ENCODE measurements around the gene TNRC6A.
"Not testable (repeated sequence)": the region's sequence is repeated elsewhere in the genome, so short reads cannot be mapped to it uniquely, and the experiment has no call there.

Gene TNRC6A

GRCh38 chr16:24699151-24699723 lies 30.2 kb upstream of the TNRC6A start:
- in situ Hi-C loops (cut with HindIII; ENCODE audit: low pct_unique_long_range_greater_than_20kb, low sequenced_read_pairs) = no loop called here
- TF ChIP-seq JUND (IDR thresholded peaks at IDR 0.05; ENCODE audit: low read depth) = no peak
- no peak for DNase-seq (ENCODE audit: low read depth in 1 of 2, low spot score in 1 of 2)

GRCh38 chr16:24700549-24701392 lies 28.7 kb upstream of the TNRC6A start:
- TF ChIP-seq JUND (IDR thresholded peaks at IDR 0.05; ENCODE audit: low read depth) = peak; percentile 97
- in situ Hi-C loops (cut with HindIII; ENCODE audit: low pct_unique_long_range_greater_than_20kb, low sequenced_read_pairs) = no loop called here
- peak; percentile 35 to 90 for DNase-seq (ENCODE audit: low read depth in 1 of 2, low spot score in 1 of 2)

- in situ Hi-C loops (cut with HindIII; ENCODE audit: low pct_unique_long_range_greater_than_20kb, low sequenced_read_pairs) = no loop called here
- no peak for DNase-seq (ENCODE audit: low read depth in 1 of 2, low spot score in 1 of 2)
- no peak for TF ChIP-seq JUND (IDR thresholded peaks at IDR 0.05; ENCODE audit: low read depth)
Measured at GRCh38 chr16:24701521-24701951, 27.9 kb upstream of the TNRC6A start.

DNA sequence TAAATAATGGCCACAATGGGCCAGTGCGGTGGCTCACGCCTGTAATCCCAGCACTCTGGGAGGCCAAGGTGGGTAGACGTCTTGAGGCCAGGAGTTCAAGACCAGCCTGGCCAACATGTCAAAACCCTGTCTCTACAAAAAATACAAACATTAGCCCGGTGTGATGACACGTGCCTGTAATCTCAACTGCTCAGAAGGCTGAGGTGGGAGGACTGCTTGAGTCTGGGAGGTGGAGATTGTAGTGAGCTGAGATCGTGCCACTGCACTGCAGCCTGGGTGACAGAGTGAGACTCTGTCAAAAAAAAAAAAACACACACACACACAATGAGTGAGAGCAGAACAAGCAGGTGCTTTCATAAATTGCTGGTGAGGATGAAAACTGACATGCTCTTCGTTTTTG lies 21.7 kb upstream of the TNRC6A start:
- in situ Hi-C loops (cut with HindIII; ENCODE audit: low pct_unique_long_range_greater_than_20kb, low sequenced_read_pairs); DNase-seq (ENCODE audit: low read depth in 1 of 2, low spot score in 1 of 2): not testable (repeated sequence)

DNA sequence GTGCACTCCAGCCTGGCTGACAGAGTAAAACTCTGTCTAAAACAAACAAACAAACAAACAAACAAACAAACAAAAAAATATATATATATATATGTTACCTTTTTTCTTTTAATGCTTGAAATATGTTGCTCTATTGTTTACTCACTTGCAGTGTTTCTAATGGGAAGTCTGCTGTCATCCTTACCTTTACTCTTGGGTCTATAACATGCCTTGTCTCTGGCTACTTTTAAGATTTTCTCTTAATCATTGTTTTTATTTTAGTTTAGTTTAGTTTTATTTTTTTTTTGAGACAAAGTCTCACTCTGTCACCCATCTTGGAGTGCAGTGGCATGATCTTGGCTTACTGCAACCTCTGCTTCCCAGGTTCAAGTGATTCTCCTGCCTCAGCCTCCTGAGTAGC lies 16.1 kb upstream of the TNRC6A start:
- in situ Hi-C loops (cut with HindIII; ENCODE audit: low pct_unique_long_range_greater_than_20kb, low sequenced_read_pairs) = no loop called here
- TF ChIP-seq JUND (IDR thresholded peaks at IDR 0.05; ENCODE audit: low read depth) = no peak
- DNase-seq (ENCODE audit: low read depth in 1 of 2, low spot score in 1 of 2) = no peak

- in situ Hi-C loops (cut with HindIII; ENCODE audit: low pct_unique_long_range_greater_than_20kb, low sequenced_read_pairs) = no loop called here
- no peak for TF ChIP-seq JUND (IDR thresholded peaks at IDR 0.05; ENCODE audit: low read depth)
- DNase-seq (ENCODE audit: low read depth in 1 of 2, low spot score in 1 of 2) = no peak
Measured at GRCh38 chr16:24717411-24717810, 12.0 kb upstream of the TNRC6A start.

DNA sequence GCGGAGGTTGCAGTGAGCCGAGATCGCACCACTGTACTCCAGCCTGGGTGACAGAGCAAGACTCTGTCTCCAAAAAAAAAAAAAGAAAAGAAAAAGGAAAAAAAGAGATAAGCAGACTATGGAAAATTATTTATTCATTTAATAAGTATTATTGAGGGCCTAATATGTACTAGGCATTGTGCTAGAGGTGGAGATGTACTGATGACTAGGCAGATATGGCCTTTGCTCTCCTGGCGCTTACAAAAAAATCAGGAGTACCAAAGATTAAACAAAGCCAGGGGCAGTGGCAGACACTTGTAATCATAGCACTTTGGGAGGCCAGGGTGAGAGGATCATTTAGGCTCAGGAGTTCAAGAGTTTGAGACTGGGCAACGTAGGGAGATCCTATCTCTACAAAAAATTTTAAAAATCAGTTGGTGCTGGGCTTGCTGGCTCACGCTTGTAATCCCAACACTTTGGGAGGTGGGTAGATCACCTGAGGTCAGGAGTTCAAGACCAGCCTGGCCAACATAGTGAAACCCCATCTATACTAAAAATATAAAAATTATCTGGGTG lies 10.4 kb upstream of the TNRC6A start:
- in situ Hi-C loops (cut with HindIII; ENCODE audit: low pct_unique_long_range_greater_than_20kb, low sequenced_read_pairs) = no loop called here
- no peak for DNase-seq (ENCODE audit: low read depth in 1 of 2, low spot score in 1 of 2)
- TF ChIP-seq JUND (IDR thresholded peaks at IDR 0.05; ENCODE audit: low read depth) = no peak

DNA sequence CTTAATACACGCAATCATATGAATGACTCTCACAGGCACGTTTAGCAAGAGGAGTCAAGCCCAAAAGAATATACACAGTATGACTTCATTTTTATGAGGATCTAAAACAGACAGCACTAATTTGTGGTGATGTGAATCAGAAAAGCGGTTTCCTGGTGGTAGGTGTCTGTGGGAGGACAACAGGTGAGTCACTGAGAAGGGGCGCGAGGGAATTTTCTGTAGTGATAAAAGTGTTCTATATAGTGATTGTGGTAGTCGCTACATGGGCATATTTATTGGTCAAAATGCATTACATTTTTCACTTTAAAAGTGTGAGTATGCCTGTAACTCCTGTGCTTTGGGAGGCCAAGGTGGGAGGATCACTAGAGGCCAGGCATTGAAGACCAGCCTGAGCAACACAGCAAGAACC lies 7.6 kb upstream of the TNRC6A start:
- no peak for TF ChIP-seq JUND (IDR thresholded peaks at IDR 0.05; ENCODE audit: low read depth)
- in situ Hi-C loops (cut with HindIII; ENCODE audit: low pct_unique_long_range_greater_than_20kb, low sequenced_read_pairs) = no loop called here
- DNase-seq (ENCODE audit: low read depth in 1 of 2, low spot score in 1 of 2) = no peak

DNA sequence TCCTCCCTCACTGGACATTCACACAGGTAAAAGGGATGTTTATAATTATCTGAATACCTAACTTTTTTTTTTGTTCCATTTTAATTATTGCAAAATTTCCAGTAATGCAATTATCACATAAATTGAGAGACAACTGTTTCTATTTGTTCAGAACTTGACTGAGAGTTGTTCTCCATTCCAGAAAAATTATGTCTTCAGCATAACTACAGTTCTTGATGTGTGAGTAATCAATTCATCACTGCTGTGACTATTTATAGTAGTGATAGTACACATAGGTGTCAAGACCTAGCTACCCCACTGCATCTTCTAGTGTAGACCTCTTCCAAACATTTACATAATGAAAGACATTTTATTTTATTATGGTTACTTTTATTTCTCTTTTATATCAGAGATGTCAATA lies 5.8 kb upstream of the TNRC6A start:
- DNase-seq (ENCODE audit: low read depth in 1 of 2, low spot score in 1 of 2) = no peak
- TF ChIP-seq JUND (IDR thresholded peaks at IDR 0.05; ENCODE audit: low read depth) = no peak
- in situ Hi-C loops (cut with HindIII; ENCODE audit: low pct_unique_long_range_greater_than_20kb, low sequenced_read_pairs) = no loop called here

GRCh38 chr16:24728011-24728410 lies 1.4 kb upstream of the TNRC6A start:
- in situ Hi-C loops (cut with HindIII; ENCODE audit: low pct_unique_long_range_greater_than_20kb, low sequenced_read_pairs) = no loop called here
- TF ChIP-seq JUND (IDR thresholded peaks at IDR 0.05; ENCODE audit: low read depth) = no peak
- DNase-seq (ENCODE audit: low read depth in 1 of 2, low spot score in 1 of 2) = no peak

DNA sequence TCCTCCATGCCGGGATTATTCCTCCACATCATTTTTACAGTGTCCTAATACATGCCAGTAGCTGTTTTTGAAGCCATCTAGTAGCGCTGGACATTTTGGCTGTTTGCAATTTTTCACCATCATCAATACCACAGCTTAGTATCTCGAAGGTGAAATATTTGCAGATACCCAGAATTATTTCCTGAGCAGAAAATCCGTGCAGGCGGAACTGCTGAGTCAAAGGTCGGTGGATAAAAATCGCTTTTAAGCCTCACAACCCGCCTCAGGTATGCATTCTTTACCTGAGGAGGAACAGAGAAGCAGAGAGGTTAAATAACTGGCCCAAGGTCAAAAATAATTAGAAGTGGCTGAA lies 584 bp upstream of the TNRC6A start:
- no peak for TF ChIP-seq JUND (IDR thresholded peaks at IDR 0.05; ENCODE audit: low read depth)

DNA sequence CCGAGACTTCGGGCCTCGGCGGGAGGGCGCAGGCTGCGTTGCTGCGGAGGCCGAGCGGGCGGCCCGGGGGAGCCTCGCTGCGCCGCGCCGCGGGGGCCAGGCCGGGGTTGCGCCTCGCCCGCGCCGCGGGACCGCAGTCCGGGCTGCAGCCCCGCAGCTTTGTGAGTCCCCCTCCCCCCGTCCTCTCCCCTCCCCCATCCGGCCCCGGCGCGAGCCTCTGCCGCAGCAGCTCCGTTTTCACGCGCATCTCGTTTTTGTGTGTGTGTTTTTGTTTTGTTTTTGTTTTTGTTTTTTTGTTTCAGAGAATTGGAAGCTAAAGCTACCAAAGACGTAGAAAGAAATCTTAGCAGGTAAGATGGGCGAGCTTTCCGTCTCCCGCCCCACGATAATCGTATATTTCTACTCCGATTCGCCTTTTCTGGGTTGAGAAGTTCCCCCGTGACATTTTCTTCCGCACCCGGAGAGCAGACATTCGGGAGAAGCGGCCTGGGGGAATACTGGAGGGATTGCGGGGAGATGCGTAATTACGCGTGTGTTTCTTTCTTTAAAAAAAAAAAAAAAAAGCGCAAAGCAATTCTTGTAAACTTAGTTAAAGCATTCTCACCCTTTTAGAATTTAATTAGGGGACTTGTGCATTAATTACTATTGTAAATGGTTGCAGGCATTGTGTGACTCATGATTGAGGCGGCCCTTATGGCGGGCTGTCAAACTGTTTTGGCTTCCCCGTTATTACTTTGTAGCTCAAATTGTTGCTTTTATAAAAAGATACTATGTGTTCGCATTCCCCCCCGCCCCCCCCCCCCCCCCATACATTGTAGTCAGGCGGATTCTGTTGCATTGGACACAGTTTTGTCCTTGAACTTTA lies 732 bp downstream of the TNRC6A start:
- no peak for TF ChIP-seq JUND (IDR thresholded peaks at IDR 0.05; ENCODE audit: low read depth)
- in situ Hi-C loops (cut with HindIII; ENCODE audit: low pct_unique_long_range_greater_than_20kb, low sequenced_read_pairs) = no loop called here
- DNase-seq (ENCODE audit: low read depth in 1 of 2, low spot score in 1 of 2) = peak; percentile 12 to 44

More for the DNA sequence above, 584 bp upstream of the TNRC6A start:
- in situ Hi-C loops (cut with HindIII; ENCODE audit: low pct_unique_long_range_greater_than_20kb, low sequenced_read_pairs) = no loop called here
- DNase-seq (ENCODE audit: low read depth in 1 of 2, low spot score in 1 of 2) = peak; percentile 41 to 49

Measured in T47D (cell line).